Liver (tissue), 2 donors: ENCODE measurements around the gene CD101.

ENCODE experiments used
- MAX ChIP-seq: IDR thresholded peaks from 2 replicates; pipeline ENCODE4 v1.6.1; 2016; ENCODE audit warnings: antibody characterized with exemption
- TF ChIP-seq, protein P1 (sequence below): fragments of 150-350 bp; IDR thresholded peaks from 2 replicates; pipeline ENCODE4 v1.5.1; 2017; ENCODE audit warnings: improper control_type of control experiment, low read depth, low read length; ENCODE audit not compliant: missing input control
- donor health status: healthy.

- TF ChIP-seq, protein P1, sequence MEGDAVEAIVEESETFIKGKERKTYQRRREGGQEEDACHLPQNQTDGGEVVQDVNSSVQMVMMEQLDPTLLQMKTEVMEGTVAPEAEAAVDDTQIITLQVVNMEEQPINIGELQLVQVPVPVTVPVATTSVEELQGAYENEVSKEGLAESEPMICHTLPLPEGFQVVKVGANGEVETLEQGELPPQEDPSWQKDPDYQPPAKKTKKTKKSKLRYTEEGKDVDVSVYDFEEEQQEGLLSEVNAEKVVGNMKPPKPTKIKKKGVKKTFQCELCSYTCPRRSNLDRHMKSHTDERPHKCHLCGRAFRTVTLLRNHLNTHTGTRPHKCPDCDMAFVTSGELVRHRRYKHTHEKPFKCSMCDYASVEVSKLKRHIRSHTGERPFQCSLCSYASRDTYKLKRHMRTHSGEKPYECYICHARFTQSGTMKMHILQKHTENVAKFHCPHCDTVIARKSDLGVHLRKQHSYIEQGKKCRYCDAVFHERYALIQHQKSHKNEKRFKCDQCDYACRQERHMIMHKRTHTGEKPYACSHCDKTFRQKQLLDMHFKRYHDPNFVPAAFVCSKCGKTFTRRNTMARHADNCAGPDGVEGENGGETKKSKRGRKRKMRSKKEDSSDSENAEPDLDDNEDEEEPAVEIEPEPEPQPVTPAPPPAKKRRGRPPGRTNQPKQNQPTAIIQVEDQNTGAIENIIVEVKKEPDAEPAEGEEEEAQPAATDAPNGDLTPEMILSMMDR = no peak
- no peak for TF ChIP-seq MAX
These were observed 44.1 kb downstream of the CD101 start for GRCh38 chr1:117045644-117046043.
